ENCODE data around the gene ATG16L2. TPM values are rescaled to one million over a fixed set of nuclear protein-coding genes. Genes with fewer than 3 reads are reported as not detected.
A peak's percentile ranks its signal among the peaks of the same experiment; 100 is the strongest.

Gene ATG16L2
- polyA plus RNA-seq, 1 experiment = 4.2 TPM

GRCh38 chr11:72842653-72843330 is 28.6 kb downstream of the ATG16L2 start:
- no peak overlapping the region for H3K27ac ChIP-seq (ENCODE audit: low read depth, low read length)
- no peaks in the 10 kb centered on the region for H3K27me3 ChIP-seq (ENCODE audit: control insufficient read depth, insufficient read depth, low read length)
- ChIA-PET POLR2A (no interaction called here), CTCF (no interaction called here)
- no peaks in the 10 kb centered on the region for H3K9me3 ChIP-seq (ENCODE audit: control insufficient read depth, insufficient read depth, low read length)
- no peak for DNase-seq (ENCODE audit: low read depth, low spot score)
- no peak overlapping the region for H3K4me3 ChIP-seq (ENCODE audit: low read depth, low read length)
- TF ChIP-seq, protein P1, sequence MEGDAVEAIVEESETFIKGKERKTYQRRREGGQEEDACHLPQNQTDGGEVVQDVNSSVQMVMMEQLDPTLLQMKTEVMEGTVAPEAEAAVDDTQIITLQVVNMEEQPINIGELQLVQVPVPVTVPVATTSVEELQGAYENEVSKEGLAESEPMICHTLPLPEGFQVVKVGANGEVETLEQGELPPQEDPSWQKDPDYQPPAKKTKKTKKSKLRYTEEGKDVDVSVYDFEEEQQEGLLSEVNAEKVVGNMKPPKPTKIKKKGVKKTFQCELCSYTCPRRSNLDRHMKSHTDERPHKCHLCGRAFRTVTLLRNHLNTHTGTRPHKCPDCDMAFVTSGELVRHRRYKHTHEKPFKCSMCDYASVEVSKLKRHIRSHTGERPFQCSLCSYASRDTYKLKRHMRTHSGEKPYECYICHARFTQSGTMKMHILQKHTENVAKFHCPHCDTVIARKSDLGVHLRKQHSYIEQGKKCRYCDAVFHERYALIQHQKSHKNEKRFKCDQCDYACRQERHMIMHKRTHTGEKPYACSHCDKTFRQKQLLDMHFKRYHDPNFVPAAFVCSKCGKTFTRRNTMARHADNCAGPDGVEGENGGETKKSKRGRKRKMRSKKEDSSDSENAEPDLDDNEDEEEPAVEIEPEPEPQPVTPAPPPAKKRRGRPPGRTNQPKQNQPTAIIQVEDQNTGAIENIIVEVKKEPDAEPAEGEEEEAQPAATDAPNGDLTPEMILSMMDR (IDR thresholded peaks at IDR 0.05; ENCODE audit: low read depth, low read length) = no peak

DNA sequence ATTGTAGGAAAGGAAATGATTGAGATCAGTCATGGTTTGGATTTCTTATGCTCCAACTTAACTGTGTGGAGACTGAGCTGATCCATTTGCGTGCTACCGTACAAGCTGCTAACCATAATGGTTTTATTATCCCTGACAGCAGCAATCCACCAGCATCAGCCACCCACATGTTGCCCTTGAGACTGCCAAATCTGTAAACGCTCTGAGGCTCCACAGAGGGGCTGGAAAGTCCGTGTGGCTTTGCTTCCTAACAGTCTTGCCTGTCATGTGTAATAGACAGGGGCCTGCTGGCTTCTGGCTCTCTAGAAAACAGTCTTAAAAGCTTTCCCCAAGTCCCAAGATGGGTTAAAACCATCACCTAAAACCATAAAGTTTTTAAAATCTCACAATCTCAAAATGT is 30.1 kb downstream of the ATG16L2 start:
- no peaks in the 10 kb centered on the region for H3K27me3 ChIP-seq (ENCODE audit: control insufficient read depth, insufficient read depth, low read length)
- DNase-seq (ENCODE audit: low read depth, low spot score) = peak; percentile 81
- CTCF ChIA-PET = interaction anchor here (0.9 to 3.9 kb wide), 4 partner anchors 13 to 333 kb away, joined by 3 to 27 read pairs (median 4); partner anchors contain the start of gene STARD10

GRCh38 chr11:72848846-72849466 is 34.7 kb downstream of the ATG16L2 start:
- no peak for DNase-seq (ENCODE audit: low read depth, low spot score)
- POLR2A ChIA-PET = no interaction called here
- Histone ChIP-seq H3K9me3 (ENCODE audit: control insufficient read depth, insufficient read depth, low read length) (no peaks in the 10 kb centered on the region), H3K27ac (ENCODE audit: low read depth, low read length) (no peak overlapping the region), H3K4me3 (ENCODE audit: low read depth, low read length) (no peak overlapping the region), H3K27me3 (ENCODE audit: control insufficient read depth, insufficient read depth, low read length) (no peaks in the 10 kb centered on the region)
- CTCF ChIA-PET = interaction anchor here (0.6 to 1.3 kb wide), 4 partner anchors 17 to 329 kb away, joined by 3 to 10 read pairs (median 6); no protein-coding TSS in a partner anchor
- TF ChIP-seq, protein P1 (IDR thresholded peaks at IDR 0.05; ENCODE audit: low read depth, low read length) = peak; percentile 79

More for the DNA sequence above, 30.1 kb downstream of the ATG16L2 start:
- H3K9me3 ChIP-seq (ENCODE audit: control insufficient read depth, insufficient read depth, low read length) = no peaks in the 10 kb centered on the region
- TF ChIP-seq, protein P1 (IDR thresholded peaks at IDR 0.05; ENCODE audit: low read depth, low read length) = no peak
- H3K4me3 ChIP-seq (ENCODE audit: low read depth, low read length) = no peak overlapping the region
- H3K27ac ChIP-seq (ENCODE audit: low read depth, low read length) = no peak overlapping the region
- POLR2A ChIA-PET = no interaction called here

DNA sequence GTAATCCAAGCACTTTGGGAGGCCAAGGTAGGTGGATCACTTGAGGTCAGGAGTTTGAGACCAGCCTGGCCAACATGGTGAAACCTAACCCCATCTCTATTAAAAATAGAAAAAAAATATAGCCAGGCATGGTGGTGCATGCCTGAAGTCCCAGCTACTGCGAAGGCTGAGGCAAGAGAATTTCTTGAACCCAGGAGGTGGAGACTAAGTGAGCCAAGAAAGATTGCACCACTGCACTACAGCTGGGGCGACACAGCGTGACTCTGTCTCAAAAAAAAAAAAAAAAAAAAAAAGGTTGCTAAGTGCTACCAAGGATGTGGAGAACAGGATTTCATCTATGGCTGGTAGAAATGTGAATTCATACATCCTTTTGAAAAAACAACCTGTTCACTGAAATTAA is 36.6 kb downstream of the ATG16L2 start:
- CTCF ChIA-PET = no interaction called here
- no peak overlapping the region for H3K27ac ChIP-seq (ENCODE audit: low read depth, low read length)
- TF ChIP-seq, protein P1 (IDR thresholded peaks at IDR 0.05; ENCODE audit: low read depth, low read length) = no peak

GRCh38 chr11:72851726-72852125 is 37.5 kb downstream of the ATG16L2 start:
- no peak for DNase-seq (ENCODE audit: low read depth, low spot score)

More for the DNA sequence above, 36.6 kb downstream of the ATG16L2 start:
- DNase-seq (ENCODE audit: low read depth, low spot score) = no peak
- Histone ChIP-seq H3K4me3 (ENCODE audit: low read depth, low read length) (no peak overlapping the region), H3K9me3 (ENCODE audit: control insufficient read depth, insufficient read depth, low read length) (no peaks in the 10 kb centered on the region), H3K27me3 (ENCODE audit: control insufficient read depth, insufficient read depth, low read length) (no peaks in the 10 kb centered on the region)
- POLR2A ChIA-PET = no interaction called here

More at GRCh38 chr11:72851726-72852125, 37.5 kb downstream of the ATG16L2 start:
- ChIA-PET POLR2A (no interaction called here), CTCF (no interaction called here)
- Histone ChIP-seq H3K27ac (ENCODE audit: low read depth, low read length) (no peak overlapping the region), H3K4me3 (ENCODE audit: low read depth, low read length) (no peak overlapping the region), H3K9me3 (ENCODE audit: control insufficient read depth, insufficient read depth, low read length) (no peaks in the 10 kb centered on the region), H3K27me3 (ENCODE audit: control insufficient read depth, insufficient read depth, low read length) (no peaks in the 10 kb centered on the region)
- TF ChIP-seq, protein P1 (IDR thresholded peaks at IDR 0.05; ENCODE audit: low read depth, low read length) = no peak

All from AG04450 (cell line).